Measurements from ENCODE around the gene LGALS8. TPM values are rescaled to one million over a fixed set of nuclear protein-coding genes. Genes with fewer than 3 reads are reported as not detected.

Gene LGALS8
- total RNA-seq, 1 donor from 2014 or later = 81.7 TPM

GRCh38 chr1:236589531-236589930 is 65.7 kb downstream of the LGALS8 start:
- intact Hi-C loops (cut with DNase I) = no loop called here
- peaks cover 96% of the 10 kb centered on the region for H3K36me3 ChIP-seq
- H3K4me1 ChIP-seq = no peaks in the 10 kb centered on the region
- no peak overlapping the region for H3K4me3 ChIP-seq
- DNase-seq (no peak), ATAC-seq (no peak)
- no peaks in the 10 kb centered on the region for H3K27me3 ChIP-seq
- no peak for TF ChIP-seq CTCF (IDR thresholded peaks at IDR 0.05)
- H3K9me3 ChIP-seq = no peaks in the 10 kb centered on the region
- H3K27ac ChIP-seq = no peak overlapping the region

- no peak overlapping the region for H3K27ac ChIP-seq
- intact Hi-C loops (cut with DNase I) = no loop called here
Observed at GRCh38 chr1:236590553-236591150, 66.9 kb downstream of the LGALS8 start.

GRCh38 chr1:236602171-236602570 is 78.4 kb downstream of the LGALS8 start:
- no peaks in the 10 kb centered on the region for H3K27me3 ChIP-seq
- ATAC-seq (no peak), DNase-seq (no peak)
- H3K4me1 ChIP-seq = peaks cover 8% of the 10 kb centered on the region
- intact Hi-C loops (cut with DNase I) = no loop called here
- H3K9me3 ChIP-seq = no peaks in the 10 kb centered on the region
- H3K4me3 ChIP-seq = no peak overlapping the region
- no peak overlapping the region for H3K27ac ChIP-seq
- TF ChIP-seq CTCF (IDR thresholded peaks at IDR 0.05) = no peak
- H3K36me3 ChIP-seq = peaks cover 33% of the 10 kb centered on the region

More at GRCh38 chr1:236590553-236591150, 66.9 kb downstream of the LGALS8 start:
- H3K4me3 ChIP-seq = no peak overlapping the region
- H3K27me3 ChIP-seq = no peaks in the 10 kb centered on the region
- no peak for TF ChIP-seq CTCF (IDR thresholded peaks at IDR 0.05)
- H3K4me1 ChIP-seq = no peaks in the 10 kb centered on the region
- H3K36me3 ChIP-seq = peaks cover 96% of the 10 kb centered on the region
- DNase-seq (no peak), ATAC-seq (no peak)
- H3K9me3 ChIP-seq = no peaks in the 10 kb centered on the region

Other genes with a start within 250 kb of the LGALS8 start
- gene ERO1B, start 242.0 kb upstream of the LGALS8 start, total RNA-seq = 7.8 TPM
- 0.78 TPM for gene EDARADD, start 129.7 kb upstream of the LGALS8 start, total RNA-seq
- 23.6 TPM for gene HEATR1, start 80.5 kb downstream of the LGALS8 start, total RNA-seq
- gene ACTN2, start 162.5 kb downstream of the LGALS8 start, total RNA-seq = 2.8 TPM

All from upper lobe of right lung (tissue), 1 donor.